ENCODE measurements around the gene DPEP1.

- no peak for TF ChIP-seq CTCF (IDR thresholded peaks at IDR 0.05; ENCODE audit: low read length)
- TF ChIP-seq EZH2 (IDR thresholded peaks at IDR 0.05; ENCODE audit: borderline replicate concordance, low read length): no peak
These were observed 30.1 kb upstream of the DPEP1 start for GRCh38 chr16:89583197-89583894.
